GM06990 (cell line): Measurements from ENCODE around the gene GRAMD4.

Experiments
- DNase-seq: peaks from one replicate; pipeline ENCODE4 v3.0.0-alpha.2; 2011; ENCODE audit not compliant: insufficient read length; ENCODE audit errors: extremely low read depth
- H3K27me3 ChIP-seq: replicated peaks from 2 replicates; pipeline ENCODE4 v1.6.0; 2011; ENCODE audit warnings: low read length; ENCODE audit not compliant: control insufficient read depth, insufficient read depth
- H3K36me3 ChIP-seq: 2 replicates; pipeline ENCODE4 v1.5.1; 2011; ENCODE audit warnings: low read length; ENCODE audit not compliant: control insufficient read depth, insufficient read depth
- H3K4me3 ChIP-seq: replicated peaks from 2 replicates; pipeline ENCODE4 v1.5.1; 2011; ENCODE audit warnings: low read depth, mild to moderate bottlenecking, control low read depth, low read length
- TF ChIP-seq, protein P1 (sequence below): IDR thresholded peaks from 2 replicates; pipeline ENCODE4 v1.5.1; 2011; ENCODE audit warnings: low read length, control low read depth, mild to moderate bottlenecking, inconsistent platforms; ENCODE audit not compliant: insufficient read depth, poor library complexity, severe bottlenecking

The GRAMD4 gene

DNA sequence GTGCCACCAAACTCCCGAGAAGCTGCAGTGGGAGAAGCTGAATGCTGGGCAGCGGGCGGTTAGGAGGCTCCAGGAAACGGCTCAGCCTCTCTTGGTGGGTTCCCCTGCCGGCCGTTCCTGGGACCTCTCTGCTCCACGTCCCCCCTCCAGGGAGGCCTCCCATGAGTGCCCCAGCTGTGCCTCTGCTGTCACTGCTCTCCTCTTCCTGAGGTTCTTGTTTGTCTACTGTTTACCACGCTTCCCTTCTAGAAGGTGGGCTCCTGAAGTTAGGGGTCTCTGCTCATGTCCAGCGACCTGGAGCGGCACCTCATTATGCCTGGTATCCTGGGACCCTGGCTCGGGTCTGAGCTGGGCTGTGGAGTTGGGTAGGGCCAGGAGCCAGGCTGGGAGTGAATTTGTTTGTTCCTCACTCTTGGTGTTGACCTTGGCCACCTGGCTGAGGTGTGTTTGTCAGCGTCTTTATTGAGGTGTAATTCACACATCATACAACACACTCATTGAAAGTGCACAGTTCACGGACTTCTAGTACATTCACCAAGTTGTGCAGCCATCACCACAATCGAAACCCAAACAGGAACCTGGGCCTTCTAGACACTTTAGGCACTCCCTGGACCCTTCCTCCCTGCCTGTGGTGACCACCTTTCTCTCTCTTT lies 37.8 kb upstream of the GRAMD4 start:
- H3K4me3 ChIP-seq: no peak overlapping the region
- TF ChIP-seq, protein P1, sequence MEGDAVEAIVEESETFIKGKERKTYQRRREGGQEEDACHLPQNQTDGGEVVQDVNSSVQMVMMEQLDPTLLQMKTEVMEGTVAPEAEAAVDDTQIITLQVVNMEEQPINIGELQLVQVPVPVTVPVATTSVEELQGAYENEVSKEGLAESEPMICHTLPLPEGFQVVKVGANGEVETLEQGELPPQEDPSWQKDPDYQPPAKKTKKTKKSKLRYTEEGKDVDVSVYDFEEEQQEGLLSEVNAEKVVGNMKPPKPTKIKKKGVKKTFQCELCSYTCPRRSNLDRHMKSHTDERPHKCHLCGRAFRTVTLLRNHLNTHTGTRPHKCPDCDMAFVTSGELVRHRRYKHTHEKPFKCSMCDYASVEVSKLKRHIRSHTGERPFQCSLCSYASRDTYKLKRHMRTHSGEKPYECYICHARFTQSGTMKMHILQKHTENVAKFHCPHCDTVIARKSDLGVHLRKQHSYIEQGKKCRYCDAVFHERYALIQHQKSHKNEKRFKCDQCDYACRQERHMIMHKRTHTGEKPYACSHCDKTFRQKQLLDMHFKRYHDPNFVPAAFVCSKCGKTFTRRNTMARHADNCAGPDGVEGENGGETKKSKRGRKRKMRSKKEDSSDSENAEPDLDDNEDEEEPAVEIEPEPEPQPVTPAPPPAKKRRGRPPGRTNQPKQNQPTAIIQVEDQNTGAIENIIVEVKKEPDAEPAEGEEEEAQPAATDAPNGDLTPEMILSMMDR: no peak
- no peak for DNase-seq
- no peaks in the 10 kb centered on the region for H3K27me3 ChIP-seq
- no peaks in the 10 kb centered on the region for H3K36me3 ChIP-seq

DNA sequence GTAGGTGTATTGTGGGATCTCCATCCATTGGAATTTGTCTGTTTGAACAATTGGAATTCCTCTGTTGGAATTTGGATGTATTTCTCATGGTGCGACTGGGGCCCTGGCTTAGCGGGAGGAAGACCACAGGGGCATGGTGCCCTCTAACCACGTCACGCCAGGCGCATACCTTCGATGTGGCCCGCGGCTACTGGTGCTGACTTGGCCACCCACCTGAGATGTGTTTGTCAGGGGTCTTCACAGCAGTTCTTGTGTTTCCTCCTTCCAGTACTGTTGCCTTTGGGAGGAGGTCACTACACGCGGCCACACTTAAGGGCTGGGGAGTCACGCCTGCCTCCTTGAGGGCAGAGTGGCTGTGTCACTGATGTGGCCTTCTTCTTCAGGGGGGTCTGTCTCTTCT lies 36.6 kb upstream of the GRAMD4 start:
- TF ChIP-seq, protein P1: no peak
- Histone ChIP-seq H3K36me3 (no peaks in the 10 kb centered on the region), H3K4me3 (no peak overlapping the region), H3K27me3 (no peaks in the 10 kb centered on the region)
- DNase-seq: no peak

DNA sequence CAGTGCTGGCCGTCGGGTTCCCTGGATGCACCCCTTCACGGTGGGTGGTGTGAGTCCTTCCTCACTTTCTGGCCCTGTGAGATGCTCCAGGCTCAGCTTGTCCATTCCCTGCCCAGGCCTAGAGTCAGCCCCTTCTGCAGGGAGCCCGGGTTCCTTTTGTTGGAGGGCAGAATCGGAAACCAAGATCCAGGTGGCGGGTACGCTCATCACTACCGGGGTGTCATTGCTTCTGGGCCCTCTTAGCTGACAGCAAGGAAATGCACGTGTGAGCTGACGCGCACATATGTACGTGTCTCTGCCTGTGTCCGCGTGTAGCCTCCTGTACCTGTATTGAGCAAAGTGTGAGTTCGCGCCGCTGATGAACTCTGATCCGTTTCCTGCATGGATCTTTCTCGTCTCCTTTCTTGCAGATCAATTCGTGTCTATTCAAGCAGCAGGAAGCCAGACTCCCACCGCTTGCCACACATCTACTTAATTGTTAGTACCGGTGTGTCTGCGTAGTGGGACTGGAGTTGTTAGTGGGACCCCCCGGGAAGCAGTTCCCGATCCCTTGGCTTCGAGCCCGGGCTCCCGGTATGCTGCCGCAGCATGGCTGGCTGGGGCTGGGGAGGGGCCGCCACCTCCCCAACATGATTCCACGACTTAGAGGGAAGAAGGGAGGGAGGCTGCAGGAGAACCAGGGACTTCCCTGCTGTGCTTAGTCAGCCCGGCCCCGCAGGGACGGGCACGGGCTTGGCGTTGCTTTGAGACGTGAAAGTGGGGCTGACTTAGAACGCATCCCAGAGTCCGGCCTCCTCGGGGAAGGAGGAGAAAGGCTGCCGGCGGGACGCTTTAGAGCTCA lies 35.9 kb upstream of the GRAMD4 start:
- H3K4me3 ChIP-seq: no peak overlapping the region
- DNase-seq: no peak

DNA sequence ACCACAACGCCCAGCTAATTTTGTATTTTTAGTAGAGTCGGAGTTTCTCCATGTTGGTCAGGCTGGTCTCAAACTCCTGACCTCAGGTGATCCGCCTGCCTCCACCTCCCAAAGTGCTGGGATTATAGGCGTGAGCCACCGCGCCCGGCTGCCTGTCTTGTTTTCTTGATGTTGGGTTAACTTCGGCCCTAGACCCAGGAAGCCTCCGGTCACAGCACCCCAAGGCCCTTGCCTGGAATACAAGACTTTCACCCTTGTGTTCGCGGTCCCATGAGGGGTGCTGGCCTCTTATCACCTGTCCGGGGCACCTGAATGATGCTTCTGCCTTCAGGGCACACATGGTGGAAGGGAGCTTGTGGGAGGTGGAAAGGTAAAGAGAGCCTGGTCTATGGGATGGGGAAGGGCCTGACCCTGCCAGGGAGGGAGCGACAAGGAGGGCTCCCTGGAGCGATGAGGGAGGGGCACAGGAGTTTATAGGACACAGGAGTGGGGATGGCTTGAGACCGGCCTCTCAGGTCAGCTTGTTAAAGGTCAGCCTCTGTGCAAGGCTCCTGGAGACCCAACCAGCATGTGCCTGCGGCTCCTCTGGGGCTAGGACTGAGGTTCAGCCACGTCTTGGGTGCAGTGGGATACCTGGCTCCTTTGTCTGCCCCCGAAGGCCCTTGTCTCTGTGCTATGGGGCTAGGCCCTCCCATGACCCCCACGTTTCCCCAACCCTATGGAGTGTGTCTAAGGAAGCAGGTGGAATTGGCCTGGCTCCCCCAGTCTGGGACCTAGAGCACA lies 34.7 kb upstream of the GRAMD4 start:
- no peak for DNase-seq
- H3K27me3 ChIP-seq: no peaks in the 10 kb centered on the region
- TF ChIP-seq, protein P1: no peak
- H3K4me3 ChIP-seq: no peak overlapping the region
- H3K36me3 ChIP-seq: no peaks in the 10 kb centered on the region

More for the DNA sequence above, 35.9 kb upstream of the GRAMD4 start:
- Histone ChIP-seq H3K27me3 (no peaks in the 10 kb centered on the region), H3K36me3 (no peaks in the 10 kb centered on the region)
- TF ChIP-seq, protein P1: no peak

DNA sequence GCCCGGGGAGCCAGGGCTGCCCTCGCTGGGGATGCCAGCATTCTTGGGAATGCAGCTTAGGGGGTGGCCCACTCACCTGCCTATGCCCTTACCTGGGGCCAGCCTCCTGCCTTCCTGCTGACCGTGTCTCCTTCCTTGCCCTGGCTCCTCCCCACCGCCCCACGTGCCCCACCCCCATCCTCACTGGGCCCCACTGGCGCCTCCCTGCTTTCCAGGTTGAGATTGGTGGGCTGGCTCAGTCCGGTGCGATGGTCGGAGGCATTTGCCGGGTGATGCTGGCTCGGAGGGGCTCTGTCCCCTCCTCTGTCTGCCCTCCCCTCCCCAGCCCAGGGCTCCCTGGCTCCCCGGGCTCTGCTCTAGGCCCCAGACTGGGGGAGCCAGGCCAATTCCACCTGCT lies 34.1 kb upstream of the GRAMD4 start:
- TF ChIP-seq, protein P1: no peak
- no peaks in the 10 kb centered on the region for H3K27me3 ChIP-seq
- DNase-seq: no peak

More for the DNA sequence above, 34.1 kb upstream of the GRAMD4 start:
- Histone ChIP-seq H3K36me3 (no peaks in the 10 kb centered on the region), H3K4me3 (no peak overlapping the region)
